GM21723 (cell line): ENCODE data around the gene SLC26A5.

Source experiments
- ATAC-seq: cut with Tn5 transposase; IDR thresholded peaks from one replicate; pipeline ENCODE4 v1.9.1; 2021; ENCODE audit warnings: mild to moderate bottlenecking, moderate library complexity; ENCODE audit not compliant: unreplicated experiment

Gene SLC26A5

GRCh38 chr7:103348959-103349358 is 97.0 kb downstream of the SLC26A5 start:
- no peak for ATAC-seq

DNA sequence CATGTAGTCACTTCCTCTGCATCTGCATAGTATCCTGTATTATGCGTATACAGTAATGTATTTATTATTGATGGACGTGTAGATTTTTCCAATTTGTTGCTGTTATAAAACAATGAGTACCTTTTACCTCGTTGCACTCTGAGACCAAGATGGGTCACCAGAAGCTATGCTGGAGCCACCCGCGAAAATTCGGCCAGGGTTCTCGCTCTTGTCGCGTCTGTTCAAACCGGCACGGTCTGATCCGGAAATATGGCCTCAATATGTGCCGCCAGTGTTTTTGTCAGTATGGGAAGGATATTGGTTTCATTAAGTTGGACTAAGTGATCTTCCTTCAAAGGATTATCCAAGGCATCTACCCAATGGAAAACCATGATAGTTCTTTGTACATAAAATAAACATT is 97.6 kb downstream of the SLC26A5 start:
- no peak for ATAC-seq

DNA sequence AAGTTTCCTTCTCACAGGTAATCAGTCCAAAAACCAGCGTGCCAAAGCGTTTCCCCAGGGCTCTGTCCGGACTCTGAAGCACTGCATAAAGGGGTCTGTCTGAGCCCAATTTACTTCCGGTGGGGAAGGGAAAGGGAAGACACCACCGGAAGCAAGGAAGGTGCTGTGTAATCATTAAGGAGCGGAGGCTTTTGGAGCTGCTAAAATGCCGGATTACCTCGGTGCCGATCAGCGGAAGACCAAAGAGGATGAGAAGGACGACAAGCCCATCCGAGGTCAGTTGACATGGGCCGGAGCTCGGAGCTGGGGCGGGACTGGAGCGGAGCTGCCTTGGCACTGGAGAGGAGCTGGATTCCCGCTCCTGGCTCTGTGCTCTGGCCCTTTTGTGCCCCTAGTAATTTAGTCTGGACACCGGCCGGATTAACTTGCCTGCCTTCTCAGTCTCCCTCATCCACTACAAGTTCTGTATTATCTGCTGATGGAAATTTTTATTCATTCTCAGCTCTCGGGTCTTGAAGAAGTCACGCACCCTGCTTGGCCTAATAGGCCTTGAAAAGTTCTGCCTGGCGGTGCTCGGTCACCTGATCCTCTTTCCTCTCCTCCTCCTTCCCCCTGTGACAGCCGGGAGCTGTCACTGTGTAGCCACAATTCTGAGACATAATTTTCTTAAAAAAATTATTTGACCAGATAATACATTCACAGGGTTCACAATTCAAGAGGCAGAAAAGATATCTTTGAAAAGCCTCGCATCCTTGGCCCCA is 98.3 kb downstream of the SLC26A5 start, which contains the start of gene PSMC2:
TSS of gene PSMC2 (plus strand) at position 137 of the 761 bp plus-strand sequence. CDS start at position 206, 69 bp downstream.
- peak; percentile 70 for ATAC-seq

DNA sequence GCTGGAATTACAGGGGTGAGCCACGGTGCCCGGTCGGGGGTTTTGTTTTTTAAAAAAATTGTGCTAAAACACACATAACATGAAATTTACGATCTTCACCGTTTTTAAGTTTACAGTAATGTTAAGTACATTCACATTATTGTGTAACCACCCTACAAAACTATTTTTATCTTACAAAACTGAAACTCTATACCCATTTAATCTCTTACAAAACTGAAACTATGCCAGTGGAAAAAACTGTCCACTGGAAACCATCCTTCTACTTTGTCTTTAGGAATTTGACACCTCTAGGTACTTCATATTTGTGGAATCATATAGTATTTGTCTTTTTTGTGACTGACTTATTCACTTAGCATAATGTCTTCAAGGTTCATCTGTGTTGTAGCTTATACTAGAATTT is 99.6 kb downstream of the SLC26A5 start:
- no peak for ATAC-seq

GRCh38 chr7:103344453-103345149 is 101.4 kb downstream of the SLC26A5 start, which contains the start of gene DNAJC2:
Gene DNAJC2, minus strand, starts transcription at chr7:103344767. Its CDS starts 145 bp downstream, at chr7:103344622.
- peak; percentile 73 for ATAC-seq

DNA sequence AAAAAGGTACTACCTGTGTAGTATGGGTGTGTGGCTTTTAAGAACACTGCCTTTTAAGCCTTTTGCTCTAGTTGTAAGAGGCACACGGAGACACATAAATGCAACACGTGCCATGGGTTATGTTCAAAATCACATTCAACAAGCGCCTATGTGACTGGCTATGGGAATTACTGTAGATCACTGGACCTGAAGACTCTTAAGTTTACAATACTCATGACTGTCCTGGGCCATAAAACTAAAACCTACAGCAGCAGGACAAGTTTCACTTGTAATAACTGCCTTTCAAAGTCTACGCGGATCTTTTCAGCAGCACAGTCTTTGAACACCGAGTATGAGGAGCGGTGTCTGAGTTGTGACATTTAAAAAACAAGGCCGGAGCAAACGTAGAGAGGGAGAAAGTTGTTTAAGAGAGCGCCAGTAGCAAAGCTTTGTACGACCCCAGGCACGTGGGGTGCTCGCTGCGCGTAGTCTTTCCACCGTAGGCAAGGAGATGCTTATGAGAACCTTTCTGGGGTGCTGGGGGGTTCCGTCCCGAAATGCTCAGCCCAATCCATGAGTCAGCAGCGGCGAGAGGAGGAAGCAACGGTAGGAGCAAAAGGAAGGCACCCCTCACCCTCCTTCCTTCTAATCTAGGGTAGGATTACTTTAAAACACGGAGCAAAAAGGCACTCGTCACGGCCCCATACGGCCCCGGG is 102.1 kb downstream of the SLC26A5 start:
- peak; percentile 6 for ATAC-seq

GRCh38 chr7:103343332-103343731 is 102.7 kb downstream of the SLC26A5 start:
- ATAC-seq = no peak

- ATAC-seq = no peak
Measured at GRCh38 chr7:103341466-103341865, 104.5 kb downstream of the SLC26A5 start.

DNA sequence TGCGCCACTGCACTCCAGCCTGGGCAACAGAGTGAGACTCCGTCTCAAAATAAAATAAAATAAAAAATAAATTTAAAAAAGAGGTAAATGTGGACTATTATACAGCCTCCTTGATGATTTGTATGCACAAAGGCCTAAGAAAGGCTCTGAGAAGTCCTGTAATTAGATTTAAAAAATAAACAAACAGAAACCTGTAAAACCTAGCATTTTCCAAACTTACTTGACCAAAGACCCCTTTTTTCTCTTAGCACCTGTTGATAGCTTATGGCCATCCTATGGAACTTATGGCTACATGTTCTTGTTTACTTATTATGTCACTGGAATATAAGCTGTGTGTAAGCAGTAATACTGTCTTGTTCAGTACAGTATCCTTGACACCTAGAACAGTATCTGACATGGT is 107.1 kb downstream of the SLC26A5 start:
- ATAC-seq = no peak

DNA sequence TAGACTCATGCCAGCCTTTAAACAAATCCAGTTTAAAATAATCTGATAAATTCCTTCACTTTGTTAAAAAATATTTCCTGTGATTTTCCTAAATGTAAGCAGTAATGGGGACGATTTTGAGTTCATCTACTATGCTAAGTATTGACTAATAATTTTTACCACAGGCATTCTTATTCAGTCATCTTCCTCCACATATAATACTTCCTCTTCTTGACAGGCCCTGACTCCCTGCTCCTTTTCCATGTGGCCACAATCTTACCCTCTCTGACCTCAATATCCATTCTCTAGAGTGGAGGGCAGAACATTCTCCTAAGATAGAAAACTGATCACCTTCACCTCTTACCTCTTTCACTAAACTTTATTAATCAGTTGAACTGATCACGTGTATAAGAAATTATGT is 109.2 kb downstream of the SLC26A5 start:
- no peak for ATAC-seq

GRCh38 chr7:103325744-103326143 is 120.3 kb downstream of the SLC26A5 start:
- ATAC-seq = no peak
